ENCODE measurements around the gene DDX49. TPM values are rescaled to one million over a fixed set of nuclear protein-coding genes. Genes with fewer than 3 reads are reported as not detected.

The DDX49 gene
- total and polyA plus RNA-seq, 9 of the 15 experiments (the other 6 are each of a cell fraction or from before 2014, with no cell fraction given) = 1.1 to 113 (median 45.7) TPM

DNA sequence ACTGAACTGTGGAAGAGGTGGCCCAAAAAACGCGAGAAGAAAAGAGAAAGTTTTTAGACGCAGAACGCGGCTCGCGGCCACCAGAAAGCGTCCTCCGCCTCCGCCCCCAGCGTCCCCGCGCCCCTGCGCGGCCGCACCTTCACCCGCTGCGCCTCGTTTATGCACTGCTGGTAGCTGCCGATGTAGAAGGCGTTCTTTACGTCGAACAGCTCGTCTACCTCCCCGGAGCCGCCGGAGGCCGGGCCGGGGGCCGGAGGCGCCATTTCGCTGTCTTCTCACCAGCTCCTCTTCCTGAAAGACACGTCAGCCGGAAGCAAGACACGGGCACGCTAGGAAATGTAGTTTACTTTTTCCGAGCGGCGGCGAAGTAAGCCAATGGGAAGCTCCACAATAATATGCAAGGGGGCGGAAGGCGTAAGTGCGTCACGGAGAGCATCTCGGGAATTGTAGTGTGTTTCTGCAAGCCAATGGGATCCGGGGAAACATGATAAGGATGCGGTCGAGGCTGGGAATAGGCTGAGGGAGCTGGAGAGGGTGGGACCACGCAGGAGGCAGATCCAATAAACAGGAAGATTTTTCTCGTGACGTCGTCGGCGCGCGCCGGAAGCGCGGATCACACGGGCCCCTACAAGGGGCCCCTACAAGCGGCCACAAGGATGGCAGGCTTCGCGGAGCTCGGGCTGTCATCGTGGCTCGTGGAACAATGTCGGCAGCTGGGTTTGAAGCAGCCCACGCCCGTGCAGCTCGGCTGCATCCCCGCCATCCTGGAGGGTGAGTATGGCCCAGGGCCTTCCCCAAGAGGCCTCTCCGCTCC, at the start of gene DDX49, which contains the start of gene COPE (continued):
- TF ChIP-seq PML (IDR thresholded peaks at IDR 0.05; ENCODE audit: low read length) (peak; percentile 87; the same call in 1 of the 2 replicates), ZNF146 (CRISPR knock-in tag; IDR thresholded peaks at IDR 0.05; ENCODE audit: unreplicated experiment) (no peak), ZNF282 (CRISPR knock-in tag; IDR thresholded peaks at IDR 0.05) (no peak), DNMT1 (IDR thresholded peaks at IDR 0.05) (no peak), KAT2B (IDR thresholded peaks at IDR 0.05; ENCODE audit: low read depth, low read length) (no peak), THRAP3 (IDR thresholded peaks at IDR 0.05; ENCODE audit: borderline replicate concordance) (0 out of 2 replicates have a peak, but pooled peaks have one; percentile 27), RBM34 (IDR thresholded peaks at IDR 0.05; ENCODE audit: borderline replicate concordance, insufficient read depth, low read length) (no peak), ZNF133 (CRISPR knock-in tag; IDR thresholded peaks at IDR 0.05) (no peak), MTA1 (IDR thresholded peaks at IDR 0.05; ENCODE audit: borderline replicate concordance) (peak; percentile 99), NFYB (IDR thresholded peaks at IDR 0.05; ENCODE audit: extremely low read depth, insufficient read length) (peak; percentile 87), ZNF197 (CRISPR knock-in tag; IDR thresholded peaks at IDR 0.05; ENCODE audit: low read depth) (no peak), JUND (IDR thresholded peaks at IDR 0.05; ENCODE audit: borderline replicate concordance, low read depth, low read length) (peak; percentile 60), JUND (tag; IDR thresholded peaks at IDR 0.05; ENCODE audit: borderline replicate concordance, low read depth, low read length) (no peak), ZNF24 (IDR thresholded peaks at IDR 0.05) (0 out of 2 replicates have a peak, but pooled peaks have one; percentile 24), LCOR (CRISPR knock-in tag; IDR thresholded peaks at IDR 0.05) (peak; percentile 37; the same call in 1 of the 2 replicates), ZNF311 (CRISPR knock-in tag; IDR thresholded peaks at IDR 0.05) (no peak), TRIM24 (IDR thresholded peaks at IDR 0.05) (no peak), FUS (optimal IDR thresholded peaks at IDR 0.05; ENCODE audit: low read depth, low read length) (no peak), ETV1 (tag; conservative IDR thresholded peaks at IDR 0.05; ENCODE audit: low read depth) (peak; percentile 88)
- TF ChIP-seq, protein P1, sequence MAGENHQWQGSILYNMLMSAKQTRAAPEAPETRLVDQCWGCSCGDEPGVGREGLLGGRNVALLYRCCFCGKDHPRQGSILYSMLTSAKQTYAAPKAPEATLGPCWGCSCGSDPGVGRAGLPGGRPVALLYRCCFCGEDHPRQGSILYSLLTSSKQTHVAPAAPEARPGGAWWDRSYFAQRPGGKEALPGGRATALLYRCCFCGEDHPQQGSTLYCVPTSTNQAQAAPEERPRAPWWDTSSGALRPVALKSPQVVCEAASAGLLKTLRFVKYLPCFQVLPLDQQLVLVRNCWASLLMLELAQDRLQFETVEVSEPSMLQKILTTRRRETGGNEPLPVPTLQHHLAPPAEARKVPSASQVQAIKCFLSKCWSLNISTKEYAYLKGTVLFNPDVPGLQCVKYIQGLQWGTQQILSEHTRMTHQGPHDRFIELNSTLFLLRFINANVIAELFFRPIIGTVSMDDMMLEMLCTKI (IDR thresholded peaks at IDR 0.05; ENCODE audit: partially characterized antibody) = no peak
- TF ChIP-seq, protein P2, sequence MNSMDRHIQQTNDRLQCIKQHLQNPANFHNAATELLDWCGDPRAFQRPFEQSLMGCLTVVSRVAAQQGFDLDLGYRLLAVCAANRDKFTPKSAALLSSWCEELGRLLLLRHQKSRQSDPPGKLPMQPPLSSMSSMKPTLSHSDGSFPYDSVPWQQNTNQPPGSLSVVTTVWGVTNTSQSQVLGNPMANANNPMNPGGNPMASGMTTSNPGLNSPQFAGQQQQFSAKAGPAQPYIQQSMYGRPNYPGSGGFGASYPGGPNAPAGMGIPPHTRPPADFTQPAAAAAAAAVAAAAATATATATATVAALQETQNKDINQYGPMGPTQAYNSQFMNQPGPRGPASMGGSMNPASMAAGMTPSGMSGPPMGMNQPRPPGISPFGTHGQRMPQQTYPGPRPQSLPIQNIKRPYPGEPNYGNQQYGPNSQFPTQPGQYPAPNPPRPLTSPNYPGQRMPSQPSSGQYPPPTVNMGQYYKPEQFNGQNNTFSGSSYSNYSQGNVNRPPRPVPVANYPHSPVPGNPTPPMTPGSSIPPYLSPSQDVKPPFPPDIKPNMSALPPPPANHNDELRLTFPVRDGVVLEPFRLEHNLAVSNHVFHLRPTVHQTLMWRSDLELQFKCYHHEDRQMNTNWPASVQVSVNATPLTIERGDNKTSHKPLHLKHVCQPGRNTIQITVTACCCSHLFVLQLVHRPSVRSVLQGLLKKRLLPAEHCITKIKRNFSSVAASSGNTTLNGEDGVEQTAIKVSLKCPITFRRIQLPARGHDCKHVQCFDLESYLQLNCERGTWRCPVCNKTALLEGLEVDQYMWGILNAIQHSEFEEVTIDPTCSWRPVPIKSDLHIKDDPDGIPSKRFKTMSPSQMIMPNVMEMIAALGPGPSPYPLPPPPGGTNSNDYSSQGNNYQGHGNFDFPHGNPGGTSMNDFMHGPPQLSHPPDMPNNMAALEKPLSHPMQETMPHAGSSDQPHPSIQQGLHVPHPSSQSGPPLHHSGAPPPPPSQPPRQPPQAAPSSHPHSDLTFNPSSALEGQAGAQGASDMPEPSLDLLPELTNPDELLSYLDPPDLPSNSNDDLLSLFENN (IDR thresholded peaks at IDR 0.05; ENCODE audit: low read depth in 2 of 2, low read length in 2 of 2) = peak in 1 of 2 experiments; percentile 37; a peak in 1 of 4 replicates
- TF ChIP-seq, protein P3, sequence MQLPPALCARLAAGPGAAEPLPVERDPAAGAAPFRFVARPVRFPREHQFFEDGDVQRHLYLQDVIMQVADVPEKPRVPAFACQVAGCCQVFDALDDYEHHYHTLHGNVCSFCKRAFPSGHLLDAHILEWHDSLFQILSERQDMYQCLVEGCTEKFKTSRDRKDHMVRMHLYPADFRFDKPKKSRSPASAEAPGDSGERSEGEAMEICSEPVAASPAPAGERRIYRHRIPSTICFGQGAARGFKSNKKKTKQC (CRISPR knock-in tag; IDR thresholded peaks at IDR 0.05) = peak; percentile 74

Measured in K562 (cell line).